Suprapubic skin (tissue), 4 donors: ENCODE data around the gene KHSRP. TPM values are rescaled to one million over a fixed set of nuclear protein-coding genes. Genes with fewer than 3 reads are reported as not detected.

Experiments
- DNase-seq, 2 donors: peaks; one replicate each; pipeline ENCODE4 v3.0.0-alpha.2; 2019; ENCODE audit warnings: low spot score in 2 of 2
- H3K27ac ChIP-seq: fragments of 200-600 bp; sonication (generic); one replicate; pipeline ENCODE4 v1.5.1; 2019
- H3K27me3 ChIP-seq: fragments of 200-600 bp; sonication (generic); one replicate; pipeline ENCODE4 v1.5.1; 2019
- H3K36me3 ChIP-seq: fragments of 200-600 bp; sonication (generic); one replicate; pipeline ENCODE4 v1.5.1; 2019
- H3K4me1 ChIP-seq: fragments of 200-600 bp; sonication (generic); one replicate; pipeline ENCODE4 v1.5.1; 2019
- H3K4me3 ChIP-seq: fragments of 200-600 bp; sonication (generic); one replicate; pipeline ENCODE4 v1.5.1; 2019; ENCODE audit warnings: mild to moderate bottlenecking
- H3K9me3 ChIP-seq: fragments of 200-600 bp; sonication (generic); one replicate; pipeline ENCODE4 v1.5.1; 2019
- CTCF ChIP-seq, 2 donors: fragments of 200-600 bp in 1 of 2; fragments of 450-650 bp in 1 of 2; sonication (generic) in 1 of 2; IDR thresholded peaks; one replicate each; pipeline ENCODE4 v1.5.1; 2016 to 2019; ENCODE audit warnings: antibody characterized with exemption in 2 of 2, mild to moderate bottlenecking in 1 of 2, moderate library complexity in 1 of 2
- EP300 ChIP-seq: sonication (generic); formaldehyde crosslinking; IDR thresholded peaks from one replicate; pipeline ENCODE4 v1.6.1; 2017; ENCODE audit warnings: antibody characterized with exemption
- POLR2A ChIP-seq, 2 donors: fragments of 450-650 bp; IDR thresholded peaks; one replicate each; pipeline ENCODE4 v1.6.1; 2017; ENCODE audit warnings: antibody characterized with exemption in 2 of 2, mild to moderate bottlenecking in 2 of 2, moderate library complexity in 2 of 2
- POLR2AphosphoS5 ChIP-seq, 3 donors: sonication (generic); formaldehyde crosslinking; IDR thresholded peaks; one replicate each; pipeline ENCODE4 v1.6.1; 2017; ENCODE audit warnings: antibody characterized with exemption in 3 of 3
- WGBS: methylation state at CpG from one replicate; pipeline ENCODE4 v1.1.5; 2018; 5-methylcytosine and 5-hydroxymethylcytosine counted together
- total RNA-seq, 4 donors: library from RNA; depleted of rRNA; stranded (reverse); fragments of >200 nt; gene quantifications; one replicate each; pipeline ENCODE4 v1.1.0, GENCODE V29; 2016

Gene KHSRP
- total RNA-seq, 4 donors from 2014 or later = 127 to 160 (median 139) TPM

GRCh38 chr19:6415591-6416190, 8.9 kb downstream of the KHSRP start:
- Histone ChIP-seq H3K4me1 (peaks cover 8% of the 10 kb centered on the region), H3K27me3 (no peaks in the 10 kb centered on the region), H3K27ac (no peak overlapping the region), H3K36me3 (peaks cover 68% of the 10 kb centered on the region), H3K4me3 (no peak overlapping the region), H3K9me3 (no peaks in the 10 kb centered on the region)
- no peak for TF ChIP-seq CTCF (IDR thresholded peaks at IDR 0.05)
- no peak for TF ChIP-seq EP300
- no peak for TF ChIP-seq POLR2AphosphoS5 (IDR thresholded peaks at IDR 0.05)
- no peak for TF ChIP-seq POLR2A (IDR thresholded peaks at IDR 0.05)
- DNase-seq = no peak
- 88% methylated on average over 16 of the region's 32 CpGs for WGBS

- TF ChIP-seq CTCF (IDR thresholded peaks at IDR 0.05) (no peak), EP300 (no peak), POLR2AphosphoS5 (IDR thresholded peaks at IDR 0.05) (no peak), POLR2A (IDR thresholded peaks at IDR 0.05) (no peak)
- DNase-seq = no peak
- Histone ChIP-seq H3K9me3 (no peaks in the 10 kb centered on the region), H3K27ac (no peak overlapping the region), H3K36me3 (peaks cover 61% of the 10 kb centered on the region), H3K4me1 (peaks cover 7% of the 10 kb centered on the region), H3K4me3 (no peak overlapping the region), H3K27me3 (no peaks in the 10 kb centered on the region)
- 93% methylated on average over 43 of the region's 47 CpGs for WGBS
These were observed 9.6 kb downstream of the KHSRP start for GRCh38 chr19:6414793-6415590.

- H3K9me3 ChIP-seq = no peaks in the 10 kb centered on the region
- H3K4me1 ChIP-seq = peaks cover 5% of the 10 kb centered on the region
- H3K27me3 ChIP-seq = no peaks in the 10 kb centered on the region
- H3K4me3 ChIP-seq = no peak overlapping the region
- 70% methylated on average over 42 of the region's 42 CpGs for WGBS
- TF ChIP-seq EP300 (no peak), POLR2AphosphoS5 (IDR thresholded peaks at IDR 0.05) (no peak), POLR2A (IDR thresholded peaks at IDR 0.05) (no peak)
- H3K36me3 ChIP-seq = peaks cover 51% of the 10 kb centered on the region
- no peak for DNase-seq
- no peak overlapping the region for H3K27ac ChIP-seq
These were observed 10.6 kb downstream of the KHSRP start for GRCh38 chr19:6413721-6414643.

- 61% methylated on average over 10 of the region's 10 CpGs for WGBS
- H3K27ac ChIP-seq = no peak overlapping the region
- no peak for DNase-seq
These were observed 11.3 kb downstream of the KHSRP start for GRCh38 chr19:6413291-6413690.

More at GRCh38 chr19:6413291-6413690, 11.3 kb downstream of the KHSRP start:
- peaks cover 44% of the 10 kb centered on the region for H3K36me3 ChIP-seq
- no peak overlapping the region for H3K4me3 ChIP-seq
- H3K4me1 ChIP-seq = peaks cover 5% of the 10 kb centered on the region
- H3K9me3 ChIP-seq = no peaks in the 10 kb centered on the region
- no peak for TF ChIP-seq CTCF (IDR thresholded peaks at IDR 0.05)
- TF ChIP-seq POLR2AphosphoS5 (IDR thresholded peaks at IDR 0.05) = no peak
- TF ChIP-seq EP300 = no peak
- no peak for TF ChIP-seq POLR2A (IDR thresholded peaks at IDR 0.05)
- no peaks in the 10 kb centered on the region for H3K27me3 ChIP-seq
